NOMO-1 treated with DMSO at 0.1 percent for 48 hours (cell line): ENCODE data around the gene RAC2.
A peak's percentile ranks its signal among the peaks of the same experiment; 100 is the strongest.

Source experiments
- DNase-seq: peaks from one replicate; lab custom pipeline; 2025; ENCODE audit not compliant: unreplicated experiment; lab: John Stamatoyannopoulos, UW

Gene RAC2

DNA sequence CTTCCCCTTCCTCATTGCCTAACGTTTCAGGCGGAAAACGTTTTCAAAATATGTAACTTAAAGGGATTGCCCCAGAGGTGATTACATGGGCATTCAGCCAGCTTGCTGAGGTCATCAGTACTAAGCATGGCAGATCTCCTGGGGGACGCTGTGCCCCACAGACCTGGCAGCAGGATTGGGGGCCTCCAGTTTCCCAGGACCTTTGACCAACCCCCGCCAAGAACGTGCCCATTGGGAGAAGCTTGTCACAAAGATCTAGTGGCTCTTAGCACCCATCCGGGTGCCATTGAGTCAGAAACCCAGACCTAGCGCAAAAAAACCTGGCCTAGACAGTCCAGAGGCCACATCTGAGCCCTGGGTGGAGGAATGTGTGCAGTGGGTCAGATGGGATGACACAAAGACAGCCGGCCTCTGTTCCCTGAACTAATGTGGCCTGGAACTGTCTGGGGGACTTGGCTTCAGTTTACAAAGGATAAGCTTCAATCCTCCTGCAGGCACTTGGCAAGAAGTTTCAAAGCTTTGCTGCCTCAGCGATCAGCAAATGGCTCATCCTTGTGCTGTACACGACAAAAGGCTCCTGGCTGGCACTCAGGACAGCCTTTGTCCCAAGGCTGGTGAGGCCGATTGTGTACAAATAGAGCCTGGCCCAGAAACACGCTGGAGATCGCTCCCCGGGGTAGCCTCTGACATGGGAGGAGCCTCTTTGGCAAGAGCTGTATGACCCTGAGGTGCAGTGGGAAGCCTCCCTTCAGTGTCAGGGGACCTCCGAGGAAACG lies 65.5 kb downstream of the RAC2 start:
- DNase-seq = peak; percentile 45

DNA sequence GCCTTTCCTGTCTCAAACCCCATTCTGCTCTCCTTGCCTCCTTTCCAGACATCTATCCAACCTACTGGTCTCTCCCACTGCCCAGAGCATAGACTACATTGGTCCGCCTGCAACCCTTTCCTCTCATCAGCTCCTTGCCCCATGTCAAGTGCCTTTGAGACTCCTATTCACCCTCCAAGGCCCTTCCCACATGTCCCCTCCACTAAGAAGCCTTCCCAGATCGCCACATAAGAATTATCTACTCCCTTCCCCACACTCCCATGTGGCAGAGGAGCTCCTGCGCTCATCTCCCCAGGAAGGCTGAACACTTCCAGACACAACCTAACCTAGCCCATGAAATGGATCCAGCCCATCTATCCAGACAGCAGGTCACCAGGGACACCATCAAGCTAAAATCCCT lies 66.3 kb downstream of the RAC2 start:
- DNase-seq = no peak

DNA sequence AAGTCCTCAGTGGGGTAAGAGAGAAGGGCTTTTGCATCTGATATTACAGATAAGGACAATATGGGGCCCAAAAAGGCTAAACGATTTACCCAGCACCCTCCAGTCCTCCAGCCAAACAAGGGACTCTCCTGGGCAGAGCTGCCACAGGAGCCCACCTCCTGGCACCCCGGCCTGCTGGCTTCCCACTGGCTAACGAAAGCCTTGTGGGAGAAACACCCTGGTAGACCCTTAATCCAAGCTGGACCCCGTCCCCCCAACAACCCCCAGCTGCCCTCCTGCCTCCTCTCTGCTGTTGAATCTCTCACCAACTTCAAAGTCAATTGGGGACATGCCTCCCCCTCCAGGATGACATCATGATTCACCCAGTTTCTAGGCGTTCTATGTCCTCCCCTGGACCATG lies 66.8 kb downstream of the RAC2 start:
- DNase-seq = no peak

DNA sequence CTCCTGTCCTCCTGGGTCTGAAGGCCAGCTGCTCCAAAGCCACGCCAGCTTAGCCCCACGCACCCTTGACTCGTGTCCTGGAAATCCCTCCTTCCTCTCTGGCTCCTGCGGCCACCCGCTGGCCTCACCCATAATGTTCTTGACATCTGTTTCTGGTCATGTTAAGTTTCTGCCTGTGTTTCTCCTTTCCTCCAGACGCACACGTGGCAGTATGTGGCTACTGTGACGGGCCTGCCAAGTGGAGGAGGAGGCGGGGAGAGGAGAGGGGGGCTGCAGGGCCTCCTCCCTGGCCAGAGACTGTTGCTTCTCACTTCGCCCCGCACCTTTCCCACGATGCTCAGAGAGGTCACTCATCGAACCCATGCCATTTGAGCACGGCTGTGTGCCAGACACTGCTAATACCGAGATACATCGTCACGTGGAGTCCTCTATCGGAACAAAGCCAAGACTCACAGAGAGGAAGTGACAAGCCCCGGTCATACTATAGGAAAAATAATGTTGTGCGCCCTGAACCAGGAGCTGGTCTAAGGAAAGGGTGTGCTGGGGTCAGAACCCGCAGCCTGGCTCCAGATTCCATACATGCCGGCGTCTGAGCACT lies 67.5 kb downstream of the RAC2 start:
- DNase-seq = peak; percentile 70

DNA sequence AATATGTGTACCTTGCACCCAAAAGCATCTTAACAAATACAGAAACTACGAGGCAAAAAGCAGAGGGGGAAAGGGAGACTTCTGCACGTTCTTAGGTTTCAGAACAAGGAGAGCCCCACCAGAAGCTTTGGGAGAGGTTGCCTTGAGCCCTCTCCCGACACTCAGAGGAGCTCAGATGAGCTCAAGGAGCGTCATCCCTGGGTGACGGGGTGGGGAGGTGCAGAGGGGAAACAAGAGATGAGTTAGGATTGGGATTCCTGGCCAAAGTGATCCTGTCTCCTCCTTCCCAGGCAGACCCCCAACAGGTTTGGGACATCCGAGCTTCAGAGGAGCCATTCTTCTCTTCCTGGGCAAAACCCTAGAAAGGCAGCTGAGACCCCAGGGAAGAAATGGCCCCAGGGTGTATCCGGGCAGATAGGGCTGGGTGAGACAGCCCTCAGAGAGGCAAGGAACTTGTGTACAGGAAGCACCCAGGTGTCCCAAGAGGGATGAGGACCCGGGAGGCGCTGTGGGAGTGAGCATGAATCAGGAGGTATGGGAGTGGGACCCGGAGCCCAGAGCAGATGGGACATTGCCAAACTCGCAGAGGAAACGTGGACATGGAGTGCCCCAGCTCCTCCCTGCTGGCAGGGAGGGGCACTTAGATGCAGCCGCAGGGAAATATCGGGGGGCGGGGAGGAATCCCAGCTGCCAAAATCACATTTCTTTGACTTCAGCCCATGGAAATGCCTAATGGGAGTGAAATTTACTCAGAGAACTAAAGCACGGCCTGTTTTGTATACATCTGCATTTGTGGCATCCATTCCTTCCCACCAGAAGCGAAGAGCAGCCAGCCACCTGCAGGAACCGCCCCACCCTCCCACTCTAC lies 68.4 kb downstream of the RAC2 start:
- DNase-seq = no peak
